Gastroesophageal sphincter (tissue), 3 donors: ENCODE results near the gene MARCHF11.

Source experiments
- EP300 ChIP-seq: sonication (generic); formaldehyde crosslinking; IDR thresholded peaks from one replicate; pipeline ENCODE4 v1.6.1; 2017; ENCODE audit warnings: antibody characterized with exemption, mild to moderate bottlenecking
- TF ChIP-seq, protein P1 (sequence below), 4 experiments: fragments of 200-600 bp in 2 of 4; fragments of 450-650 bp in 2 of 4; sonication (generic) in 1 of 4; IDR thresholded peaks; one replicate each; pipeline ENCODE4 v1.5.1; 2017 to 2019; ENCODE audit warnings: antibody characterized with exemption in 4 of 4, mild to moderate bottlenecking in 2 of 4, moderate library complexity in 2 of 4

DNA sequence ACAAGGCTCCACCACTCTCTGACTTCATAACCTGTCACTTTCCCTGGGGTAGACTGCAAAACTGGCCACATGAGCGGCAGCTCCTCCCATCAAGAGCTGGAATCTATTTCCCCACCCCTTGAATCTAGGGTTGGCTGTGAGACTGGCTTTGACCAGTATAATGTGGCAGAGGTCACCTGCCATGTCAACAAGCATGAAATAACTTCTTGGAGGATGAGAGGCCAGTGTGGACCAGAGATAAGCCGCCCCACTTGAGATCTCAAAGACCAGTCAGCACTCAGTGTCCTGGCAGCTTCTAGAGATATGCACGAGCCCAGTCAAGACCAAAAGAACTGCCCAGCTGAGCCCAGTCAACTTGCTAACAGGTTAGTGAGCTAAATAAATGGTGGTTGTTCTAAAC, 59.0 kb downstream of the MARCHF11 start:
- TF ChIP-seq EP300: no peak
- TF ChIP-seq, protein P1, sequence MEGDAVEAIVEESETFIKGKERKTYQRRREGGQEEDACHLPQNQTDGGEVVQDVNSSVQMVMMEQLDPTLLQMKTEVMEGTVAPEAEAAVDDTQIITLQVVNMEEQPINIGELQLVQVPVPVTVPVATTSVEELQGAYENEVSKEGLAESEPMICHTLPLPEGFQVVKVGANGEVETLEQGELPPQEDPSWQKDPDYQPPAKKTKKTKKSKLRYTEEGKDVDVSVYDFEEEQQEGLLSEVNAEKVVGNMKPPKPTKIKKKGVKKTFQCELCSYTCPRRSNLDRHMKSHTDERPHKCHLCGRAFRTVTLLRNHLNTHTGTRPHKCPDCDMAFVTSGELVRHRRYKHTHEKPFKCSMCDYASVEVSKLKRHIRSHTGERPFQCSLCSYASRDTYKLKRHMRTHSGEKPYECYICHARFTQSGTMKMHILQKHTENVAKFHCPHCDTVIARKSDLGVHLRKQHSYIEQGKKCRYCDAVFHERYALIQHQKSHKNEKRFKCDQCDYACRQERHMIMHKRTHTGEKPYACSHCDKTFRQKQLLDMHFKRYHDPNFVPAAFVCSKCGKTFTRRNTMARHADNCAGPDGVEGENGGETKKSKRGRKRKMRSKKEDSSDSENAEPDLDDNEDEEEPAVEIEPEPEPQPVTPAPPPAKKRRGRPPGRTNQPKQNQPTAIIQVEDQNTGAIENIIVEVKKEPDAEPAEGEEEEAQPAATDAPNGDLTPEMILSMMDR (IDR thresholded peaks at IDR 0.05): no peak
